ENCODE measurements around the gene BCL2L15. TPM values are rescaled to one million over a fixed set of nuclear protein-coding genes. Genes with fewer than 3 reads are reported as not detected.

BCL2L15 gene
- total RNA-seq, 2 donors from 2014 or later: 0.46 to 92.5 TPM

DNA sequence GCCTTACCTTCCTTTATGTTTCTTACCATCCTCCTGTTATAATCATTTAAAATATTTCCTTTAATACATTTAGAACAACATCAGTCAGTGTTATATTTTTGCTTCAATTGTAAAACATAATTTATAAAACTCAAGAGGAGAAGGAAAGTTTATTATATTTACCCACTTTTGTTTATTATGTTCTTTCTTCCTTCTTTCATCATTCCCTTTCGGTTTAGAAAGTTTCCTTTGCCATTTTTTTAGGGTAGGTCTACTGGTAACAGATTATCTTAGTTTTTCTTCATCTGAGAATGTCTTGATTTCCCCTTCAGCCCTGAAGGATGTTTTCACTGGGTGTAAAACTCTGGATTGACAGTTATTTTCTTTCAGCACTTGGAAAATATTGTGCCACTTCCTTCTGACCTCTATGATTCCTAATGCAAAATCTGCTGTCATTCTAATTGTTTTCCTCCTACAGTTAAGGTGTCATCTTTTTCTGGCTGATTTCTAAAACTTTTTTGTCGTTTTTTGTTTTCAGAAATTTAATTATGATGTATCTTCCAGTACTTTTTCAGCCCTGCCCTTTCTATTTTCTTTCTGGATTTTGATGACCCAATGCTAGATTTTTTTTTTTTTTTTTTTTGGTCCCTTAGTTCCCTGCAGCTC lies 40.9 kb downstream of the BCL2L15 start:
- H3K4me1 ChIP-seq (replicated peaks): no peaks in the 10 kb centered on the region
- TF ChIP-seq, protein P1, sequence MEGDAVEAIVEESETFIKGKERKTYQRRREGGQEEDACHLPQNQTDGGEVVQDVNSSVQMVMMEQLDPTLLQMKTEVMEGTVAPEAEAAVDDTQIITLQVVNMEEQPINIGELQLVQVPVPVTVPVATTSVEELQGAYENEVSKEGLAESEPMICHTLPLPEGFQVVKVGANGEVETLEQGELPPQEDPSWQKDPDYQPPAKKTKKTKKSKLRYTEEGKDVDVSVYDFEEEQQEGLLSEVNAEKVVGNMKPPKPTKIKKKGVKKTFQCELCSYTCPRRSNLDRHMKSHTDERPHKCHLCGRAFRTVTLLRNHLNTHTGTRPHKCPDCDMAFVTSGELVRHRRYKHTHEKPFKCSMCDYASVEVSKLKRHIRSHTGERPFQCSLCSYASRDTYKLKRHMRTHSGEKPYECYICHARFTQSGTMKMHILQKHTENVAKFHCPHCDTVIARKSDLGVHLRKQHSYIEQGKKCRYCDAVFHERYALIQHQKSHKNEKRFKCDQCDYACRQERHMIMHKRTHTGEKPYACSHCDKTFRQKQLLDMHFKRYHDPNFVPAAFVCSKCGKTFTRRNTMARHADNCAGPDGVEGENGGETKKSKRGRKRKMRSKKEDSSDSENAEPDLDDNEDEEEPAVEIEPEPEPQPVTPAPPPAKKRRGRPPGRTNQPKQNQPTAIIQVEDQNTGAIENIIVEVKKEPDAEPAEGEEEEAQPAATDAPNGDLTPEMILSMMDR (IDR thresholded peaks at IDR 0.05): no peak
- TF ChIP-seq POLR2A (IDR thresholded peaks at IDR 0.05) (no peak), POLR2AphosphoS5 (IDR thresholded peaks at IDR 0.05) (no peak)
- intact Hi-C loops (cut with DNase I): no loop called here

DNA sequence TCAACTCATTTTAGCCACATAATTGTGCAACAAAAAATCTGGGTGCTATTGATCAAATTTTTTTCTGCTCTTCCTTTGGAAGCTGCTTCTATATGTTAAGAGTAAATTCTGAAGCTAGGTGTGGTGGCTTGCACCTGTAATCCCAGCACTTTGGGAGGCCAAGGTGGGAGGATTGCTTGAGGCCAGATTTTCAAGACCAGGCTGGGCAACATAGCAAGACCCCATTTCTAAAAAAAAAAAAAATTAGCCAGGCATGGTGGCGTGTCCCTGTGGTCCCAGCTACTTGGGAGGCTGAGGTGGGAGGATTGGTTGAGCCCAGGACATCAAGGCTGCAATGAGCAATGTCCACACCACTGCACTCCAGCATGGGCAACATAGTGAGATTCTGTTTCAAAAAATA lies 50.8 kb downstream of the BCL2L15 start:
- Histone ChIP-seq H3K27ac (no peak overlapping the region), H3K9me3 (no peaks in the 10 kb centered on the region), H3K36me3 (no peaks in the 10 kb centered on the region), H3K4me1 (replicated peaks) (no peaks in the 10 kb centered on the region), H3K27me3 (replicated peaks; ENCODE audit: insufficient read depth) (no peaks in the 10 kb centered on the region), H3K4me3 (no peak overlapping the region)
- no peak for DNase-seq (ENCODE audit: low spot score)
- TF ChIP-seq POLR2A (IDR thresholded peaks at IDR 0.05): no peak
- WGBS: 100% methylated on average over 1 of the region's 1 CpG
- intact Hi-C loops (cut with DNase I): loop anchor here (5.0 to 10.0 kb wide), 3 partner anchors 66 to 446 kb away; partner anchors contain the start of genes AP4B1 and OLFML3

More for the DNA sequence above, 40.9 kb downstream of the BCL2L15 start:
- Histone ChIP-seq H3K27ac (no peak overlapping the region), H3K4me3 (no peak overlapping the region), H3K36me3 (no peaks in the 10 kb centered on the region), H3K27me3 (replicated peaks; ENCODE audit: insufficient read depth) (no peaks in the 10 kb centered on the region), H3K9me3 (no peaks in the 10 kb centered on the region)
- WGBS: 57% methylated on average over 2 of the region's 2 CpGs
- no peak for DNase-seq (ENCODE audit: low spot score)

DNA sequence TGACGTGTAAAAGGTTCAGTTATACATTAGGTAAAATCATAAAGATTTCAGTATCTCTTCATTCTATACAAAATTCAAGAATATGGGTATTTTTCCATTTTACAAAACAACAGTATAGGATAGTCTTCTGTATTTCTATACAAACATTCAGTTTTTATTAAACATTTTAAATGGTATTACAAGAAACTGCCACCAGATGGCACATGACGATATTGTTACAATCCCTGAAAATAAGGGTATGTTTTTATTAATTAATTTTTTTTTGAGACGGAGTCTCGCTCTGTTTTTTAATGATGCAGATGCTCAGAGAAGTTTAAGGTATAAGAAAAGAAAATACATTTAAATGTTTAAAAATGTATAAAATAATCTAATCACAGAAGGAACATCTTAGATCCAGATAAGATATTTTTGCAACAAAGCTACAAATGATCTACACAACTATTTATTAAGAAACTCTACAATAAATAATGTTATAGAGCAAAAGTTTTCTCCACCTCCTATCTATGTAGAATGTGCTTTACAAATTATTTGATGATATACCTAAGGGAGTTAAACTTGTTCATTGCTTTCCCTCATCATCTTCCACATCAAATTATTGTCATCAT lies 51.6 kb downstream of the BCL2L15 start:
- no peak overlapping the region for H3K27ac ChIP-seq
- WGBS: 16% methylated on average over 4 of the region's 4 CpGs
- TF ChIP-seq POLR2A (IDR thresholded peaks at IDR 0.05): no peak
- TF ChIP-seq, protein P1 (IDR thresholded peaks at IDR 0.05): peak; percentile 28 to 73 (median 68)
- DNase-seq (ENCODE audit: low spot score): no peak
- H3K27me3 ChIP-seq (replicated peaks; ENCODE audit: insufficient read depth): no peaks in the 10 kb centered on the region
- intact Hi-C loops (cut with DNase I): loop anchor here (5.0 to 10.0 kb wide), 3 partner anchors 67 to 447 kb away; partner anchors contain the start of genes AP4B1 and OLFML3
- H3K9me3 ChIP-seq: no peaks in the 10 kb centered on the region
- no peaks in the 10 kb centered on the region for H3K4me1 ChIP-seq (replicated peaks)
- no peak overlapping the region for H3K4me3 ChIP-seq
- H3K36me3 ChIP-seq: no peaks in the 10 kb centered on the region

DNA sequence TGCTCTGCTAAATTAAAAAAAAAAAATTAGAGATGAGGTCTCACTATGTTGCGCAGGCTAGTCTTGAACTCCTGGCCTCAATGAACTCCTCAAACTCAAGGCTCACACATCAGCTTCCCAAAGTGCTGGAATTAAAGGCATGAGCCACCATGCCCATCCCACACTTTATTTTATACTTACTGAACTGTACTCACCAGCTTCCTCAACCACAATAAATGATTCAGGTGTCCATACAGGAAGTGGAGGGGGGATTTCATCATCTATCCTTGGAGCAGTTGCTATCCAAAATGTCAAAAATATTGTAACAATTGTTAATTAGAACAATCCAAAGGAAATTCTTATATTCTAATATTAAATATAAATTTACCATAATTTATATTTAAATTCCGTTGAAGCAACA lies 52.7 kb downstream of the BCL2L15 start:
- Histone ChIP-seq H3K4me3 (no peak overlapping the region), H3K9me3 (no peaks in the 10 kb centered on the region), H3K27me3 (replicated peaks; ENCODE audit: insufficient read depth) (no peaks in the 10 kb centered on the region), H3K4me1 (replicated peaks) (no peaks in the 10 kb centered on the region), H3K36me3 (no peaks in the 10 kb centered on the region), H3K27ac (no peak overlapping the region)
- intact Hi-C loops (cut with DNase I): loop anchor here (5.0 to 10.0 kb wide), 3 partner anchors 68 to 448 kb away; partner anchors contain the start of genes AP4B1 and OLFML3
- TF ChIP-seq, protein P1 (IDR thresholded peaks at IDR 0.05): no peak
- no peak for TF ChIP-seq POLR2A (IDR thresholded peaks at IDR 0.05)
- TF ChIP-seq POLR2AphosphoS5 (IDR thresholded peaks at IDR 0.05): no peak
- DNase-seq (ENCODE audit: low spot score): no peak
- 93% methylated on average over 2 of the region's 2 CpGs for WGBS

Other genes starting within 250 kb of the BCL2L15 start
- gene PHTF1, start 128.1 kb downstream of the BCL2L15 start, total RNA-seq: 10 to 100 TPM; 11.7 to 13.4 TPM
- 10 to 100 TPM; 23.1 to 24.0 TPM for gene RSBN1, start 75.1 kb downstream of the BCL2L15 start, total RNA-seq
- gene PTPN22, start 15.9 kb downstream of the BCL2L15 start, total RNA-seq: 1 to 10 TPM in 1 of 2 donors, under 1 TPM in 1; 0.55 to 1.1 TPM
- 10 to 100 TPM in 1 of 2 donors, 1 to 10 TPM in 1; 5.0 to 14.8 TPM for gene AP4B1, start 17.2 kb upstream of the BCL2L15 start, total RNA-seq
- 10 to 100 TPM in 1 of 2 donors, 1 to 10 TPM in 1; 4.2 to 10.1 TPM for gene DCLRE1B, start 17.7 kb upstream of the BCL2L15 start, total RNA-seq
- gene HIPK1, start 41.7 kb upstream of the BCL2L15 start, total RNA-seq: 10 to 100 TPM; 43.5 to 76.3 TPM
- 10 to 100 TPM; 15.8 to 25.1 TPM for gene OLFML3, start 91.9 kb upstream of the BCL2L15 start, total RNA-seq

Data from prostate gland (tissue), 2 donors.